Bronchial epithelial cell (primary cell): ENCODE data around the gene PADI4. TPM values are rescaled to one million over a fixed set of nuclear protein-coding genes. Genes with fewer than 3 reads are reported as not detected.

Source experiments
- DNase-seq: peaks from one replicate; pipeline ENCODE4 v3.0.0-alpha.2; 2010; ENCODE audit warnings: low read depth
- FAIRE-seq: peaks from 2 replicates; lab custom pipeline; 2011; peaks lifted over from hg19 to GRCh38; lab: Jason Lieb, UNC
- H3K27me3 ChIP-seq: 2 replicates; pipeline ENCODE4 v1.5.1; 2011; ENCODE audit warnings: low read length; ENCODE audit not compliant: control insufficient read depth, insufficient read depth
- H3K36me3 ChIP-seq: 2 replicates; pipeline ENCODE4 v1.5.1; 2011; ENCODE audit warnings: low read length; ENCODE audit not compliant: control insufficient read depth, insufficient read depth
- H3K4me3 ChIP-seq: 2 replicates; pipeline ENCODE4 v1.5.1; 2011; ENCODE audit warnings: mild to moderate bottlenecking, low read depth, low read length, control low read depth
- total RNA-seq: library from RNA; depleted of rRNA; stranded (reverse); fragments of >200 nt; gene quantifications from 2 replicates; pipeline ENCODE4 v1.2.1, GENCODE V29; 2014
- TF ChIP-seq, protein P1 (sequence below): IDR thresholded peaks from 2 replicates; pipeline ENCODE4 v1.5.1; 2011; ENCODE audit warnings: mild to moderate bottlenecking, moderate library complexity, low read length, control low read depth, inconsistent platforms; ENCODE audit not compliant: insufficient read depth, severe bottlenecking

PADI4 gene, protein sequence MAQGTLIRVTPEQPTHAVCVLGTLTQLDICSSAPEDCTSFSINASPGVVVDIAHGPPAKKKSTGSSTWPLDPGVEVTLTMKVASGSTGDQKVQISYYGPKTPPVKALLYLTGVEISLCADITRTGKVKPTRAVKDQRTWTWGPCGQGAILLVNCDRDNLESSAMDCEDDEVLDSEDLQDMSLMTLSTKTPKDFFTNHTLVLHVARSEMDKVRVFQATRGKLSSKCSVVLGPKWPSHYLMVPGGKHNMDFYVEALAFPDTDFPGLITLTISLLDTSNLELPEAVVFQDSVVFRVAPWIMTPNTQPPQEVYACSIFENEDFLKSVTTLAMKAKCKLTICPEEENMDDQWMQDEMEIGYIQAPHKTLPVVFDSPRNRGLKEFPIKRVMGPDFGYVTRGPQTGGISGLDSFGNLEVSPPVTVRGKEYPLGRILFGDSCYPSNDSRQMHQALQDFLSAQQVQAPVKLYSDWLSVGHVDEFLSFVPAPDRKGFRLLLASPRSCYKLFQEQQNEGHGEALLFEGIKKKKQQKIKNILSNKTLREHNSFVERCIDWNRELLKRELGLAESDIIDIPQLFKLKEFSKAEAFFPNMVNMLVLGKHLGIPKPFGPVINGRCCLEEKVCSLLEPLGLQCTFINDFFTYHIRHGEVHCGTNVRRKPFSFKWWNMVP
- total RNA-seq, result not detected in 2 replicates

GRCh38 chr1:17307946-17308345, at the start of gene PADI4:
PADI4 (plus strand) TSS chr1:17308197; CDS start chr1:17308223, 26 bp downstream.
- TF ChIP-seq, protein P1, sequence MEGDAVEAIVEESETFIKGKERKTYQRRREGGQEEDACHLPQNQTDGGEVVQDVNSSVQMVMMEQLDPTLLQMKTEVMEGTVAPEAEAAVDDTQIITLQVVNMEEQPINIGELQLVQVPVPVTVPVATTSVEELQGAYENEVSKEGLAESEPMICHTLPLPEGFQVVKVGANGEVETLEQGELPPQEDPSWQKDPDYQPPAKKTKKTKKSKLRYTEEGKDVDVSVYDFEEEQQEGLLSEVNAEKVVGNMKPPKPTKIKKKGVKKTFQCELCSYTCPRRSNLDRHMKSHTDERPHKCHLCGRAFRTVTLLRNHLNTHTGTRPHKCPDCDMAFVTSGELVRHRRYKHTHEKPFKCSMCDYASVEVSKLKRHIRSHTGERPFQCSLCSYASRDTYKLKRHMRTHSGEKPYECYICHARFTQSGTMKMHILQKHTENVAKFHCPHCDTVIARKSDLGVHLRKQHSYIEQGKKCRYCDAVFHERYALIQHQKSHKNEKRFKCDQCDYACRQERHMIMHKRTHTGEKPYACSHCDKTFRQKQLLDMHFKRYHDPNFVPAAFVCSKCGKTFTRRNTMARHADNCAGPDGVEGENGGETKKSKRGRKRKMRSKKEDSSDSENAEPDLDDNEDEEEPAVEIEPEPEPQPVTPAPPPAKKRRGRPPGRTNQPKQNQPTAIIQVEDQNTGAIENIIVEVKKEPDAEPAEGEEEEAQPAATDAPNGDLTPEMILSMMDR, result no peak
- no peaks in the 10 kb centered on the region for H3K27me3 ChIP-seq
- H3K36me3 ChIP-seq, result no peaks in the 10 kb centered on the region
- H3K4me3 ChIP-seq, result no peak within 1 kb of the TSS
- FAIRE-seq (no peak), DNase-seq (no peak)

DNA sequence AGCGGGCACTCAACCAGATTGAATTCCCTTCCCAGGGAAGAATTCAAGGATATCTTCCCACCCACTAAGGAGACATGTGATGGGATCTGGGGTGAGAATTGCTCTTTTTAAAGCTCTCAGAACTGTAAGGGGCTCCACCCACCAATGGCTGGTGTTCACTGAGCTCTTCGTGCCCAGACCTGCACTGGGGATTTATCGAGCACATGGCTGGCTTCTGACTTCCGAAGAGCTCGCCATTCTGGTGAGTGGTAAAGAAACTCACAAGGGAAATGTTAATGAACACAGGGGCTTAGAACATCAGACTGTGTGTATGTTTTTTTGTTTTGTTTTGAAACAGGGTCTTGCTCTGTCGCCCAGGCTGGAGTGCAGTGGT, 49.3 kb upstream of the PADI4 start:
- Histone ChIP-seq H3K4me3 (no peak overlapping the region), H3K36me3 (no peaks in the 10 kb centered on the region), H3K27me3 (no peaks in the 10 kb centered on the region)
- FAIRE-seq (peak; percentile 13), DNase-seq (peak; percentile 46)
- TF ChIP-seq, protein P1, result no peak

GRCh38 chr1:17259233-17259873, 48.6 kb upstream of the PADI4 start:
- TF ChIP-seq, protein P1, result no peak
- Histone ChIP-seq H3K27me3 (no peaks in the 10 kb centered on the region), H3K4me3 (no peak overlapping the region), H3K36me3 (no peaks in the 10 kb centered on the region)
- FAIRE-seq (no peak), DNase-seq (no peak)

GRCh38 chr1:17260264-17260663, 47.7 kb upstream of the PADI4 start:
- TF ChIP-seq, protein P1, result no peak
- Histone ChIP-seq H3K4me3 (no peak overlapping the region), H3K36me3 (no peaks in the 10 kb centered on the region), H3K27me3 (no peaks in the 10 kb centered on the region)
- DNase-seq (no peak), FAIRE-seq (no peak)

DNA sequence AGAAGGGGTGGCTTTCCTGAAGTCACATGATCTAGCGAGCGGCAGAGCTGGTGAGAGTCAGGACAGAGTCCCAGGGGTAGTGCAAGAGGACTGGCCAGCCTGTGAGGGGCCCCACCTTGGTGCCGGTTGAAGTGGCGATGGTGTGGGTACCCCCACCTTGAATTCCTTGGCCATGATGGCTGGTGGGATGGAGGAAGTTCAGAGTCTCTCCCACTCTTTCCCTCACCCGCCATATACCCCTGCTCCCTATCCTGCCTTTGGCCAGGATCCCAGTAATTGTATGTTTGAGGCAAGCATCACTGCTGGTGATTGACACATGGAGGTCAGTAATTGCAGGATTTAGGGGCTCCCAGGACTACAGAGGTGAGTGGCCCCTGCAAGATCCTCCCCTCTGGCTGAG, 47.3 kb upstream of the PADI4 start:
- FAIRE-seq (no peak), DNase-seq (no peak)
- Histone ChIP-seq H3K4me3 (no peak overlapping the region), H3K36me3 (no peaks in the 10 kb centered on the region), H3K27me3 (no peaks in the 10 kb centered on the region)
- TF ChIP-seq, protein P1, result no peak
